KMS-11 (cell line): ENCODE results near the gene VKORC1L1.

ENCODE experiments used
- H2AFZ ChIP-seq: fragments of 200-600 bp; sonication (generic); 2 replicates; pipeline ENCODE4 v1.6.1; 2016; ENCODE audit warnings: antibody characterized with exemption, mixed run types, low read depth
- H3K27ac ChIP-seq: fragments of 200-600 bp; sonication (generic); 2 replicates; pipeline ENCODE4 v1.6.1; 2016; ENCODE audit warnings: mild to moderate bottlenecking, mixed run types
- H3K27me3 ChIP-seq: fragments of 200-600 bp; sonication (generic); 2 replicates; pipeline ENCODE4 v1.6.1; 2017; ENCODE audit warnings: mild to moderate bottlenecking, low read depth, mixed run types, moderate library complexity; ENCODE audit not compliant: insufficient read depth
- H3K36me3 ChIP-seq: fragments of 200-600 bp; sonication (generic); 2 replicates; pipeline ENCODE4 v1.6.1; 2017; ENCODE audit warnings: mild to moderate bottlenecking, mixed run types; ENCODE audit not compliant: insufficient read depth
- H3K4me1 ChIP-seq: fragments of 200-600 bp; sonication (generic); 2 replicates; pipeline ENCODE4 v1.6.1; 2016; ENCODE audit warnings: mild to moderate bottlenecking, low read depth, mixed run types; ENCODE audit not compliant: poor library complexity, severe bottlenecking
- H3K4me2 ChIP-seq: fragments of 200-600 bp; sonication (generic); 2 replicates; pipeline ENCODE4 v1.7.0; 2016; ENCODE audit warnings: mild to moderate bottlenecking, mixed run types
- H3K4me3 ChIP-seq: fragments of 200-600 bp; sonication (generic); IDR thresholded peaks from 2 replicates; pipeline ENCODE4 v1.6.1; 2017; ENCODE audit warnings: low read depth, low read length, mixed read lengths; ENCODE audit not compliant: insufficient read depth
- H3K79me2 ChIP-seq: fragments of 200-600 bp; sonication (generic); 2 replicates; pipeline ENCODE4 v1.6.1; 2016; ENCODE audit warnings: low read depth, mixed run types; ENCODE audit not compliant: insufficient read depth
- H3K9ac ChIP-seq: fragments of 200-600 bp; sonication (generic); 2 replicates; pipeline ENCODE4 v1.6.1; 2016; ENCODE audit warnings: mild to moderate bottlenecking, mixed run types
- H4K20me1 ChIP-seq: fragments of 200-600 bp; sonication (generic); 2 replicates; pipeline ENCODE4 v1.6.1; 2016; ENCODE audit warnings: mild to moderate bottlenecking, mixed run types; ENCODE audit not compliant: insufficient read depth
- CTCF ChIP-seq: fragments of 200-600 bp; sonication (generic); conservative IDR thresholded peaks from 2 replicates; pipeline ENCODE4 v1.6.1; 2017; ENCODE audit warnings: low read depth, mild to moderate bottlenecking, antibody characterized with exemption, low read length, moderate library complexity, mixed read lengths

Gene VKORC1L1

GRCh38 chr7:65968256-65969185, 95.6 kb downstream of the VKORC1L1 start:
- H3K27ac ChIP-seq = no peak overlapping the region
- no peak for TF ChIP-seq CTCF
- no peaks in the 10 kb centered on the region for H4K20me1 ChIP-seq
- peaks cover 25% of the 10 kb centered on the region; the same call in 1 of the 2 replicates for H3K36me3 ChIP-seq
- H2AFZ ChIP-seq = no peak overlapping the region
- no peak overlapping the region for H3K9ac ChIP-seq
- H3K79me2 ChIP-seq = no peaks in the 10 kb centered on the region
- no peak overlapping the region for H3K4me2 ChIP-seq
- no peaks in the 10 kb centered on the region for H3K4me1 ChIP-seq
- no peaks in the 10 kb centered on the region for H3K27me3 ChIP-seq
- no peak overlapping the region for H3K4me3 ChIP-seq

- no peaks in the 10 kb centered on the region for H3K27me3 ChIP-seq
- no peaks in the 10 kb centered on the region for H4K20me1 ChIP-seq
- no peak for TF ChIP-seq CTCF
- no peak overlapping the region for H2AFZ ChIP-seq
- no peak overlapping the region for H3K4me2 ChIP-seq
- no peak overlapping the region for H3K4me3 ChIP-seq
- H3K79me2 ChIP-seq = no peaks in the 10 kb centered on the region
- no peak overlapping the region for H3K27ac ChIP-seq
- H3K9ac ChIP-seq = no peak overlapping the region
- H3K36me3 ChIP-seq = peaks cover 19% of the 10 kb centered on the region; the same call in 1 of the 2 replicates
- no peaks in the 10 kb centered on the region for H3K4me1 ChIP-seq
Observed at GRCh38 chr7:65971021-65971420, 98.1 kb downstream of the VKORC1L1 start.

- Histone ChIP-seq H4K20me1 (no peaks in the 10 kb centered on the region), H3K4me2 (no peak overlapping the region), H3K27me3 (no peaks in the 10 kb centered on the region), H2AFZ (no peak overlapping the region), H3K4me1 (no peaks in the 10 kb centered on the region), H3K27ac (no peak overlapping the region), H3K9ac (no peak overlapping the region), H3K36me3 (peaks cover 13% of the 10 kb centered on the region; the same call in 1 of the 2 replicates), H3K4me3 (no peak overlapping the region), H3K79me2 (no peaks in the 10 kb centered on the region)
- TF ChIP-seq CTCF = no peak
Observed at GRCh38 chr7:65972976-65973375, 100.1 kb downstream of the VKORC1L1 start.

GRCh38 chr7:65974191-65974801, 101.4 kb downstream of the VKORC1L1 start:
- Histone ChIP-seq H3K27ac (no peak overlapping the region), H3K4me1 (no peaks in the 10 kb centered on the region), H4K20me1 (no peaks in the 10 kb centered on the region), H3K4me3 (no peak overlapping the region), H3K79me2 (peaks cover 3% of the 10 kb centered on the region; the same call in 1 of the 2 replicates), H3K27me3 (no peaks in the 10 kb centered on the region), H3K9ac (no peak overlapping the region), H3K36me3 (peaks cover 6% of the 10 kb centered on the region; the same call in 1 of the 2 replicates), H3K4me2 (no peak overlapping the region), H2AFZ (no peak overlapping the region)
- no peak for TF ChIP-seq CTCF
